ENCODE measurements around the gene LGALS9. TPM values are rescaled to one million over a fixed set of nuclear protein-coding genes. Genes with fewer than 3 reads are reported as not detected.
"Not testable (repeated sequence)": the region's sequence is repeated elsewhere in the genome, so short reads cannot be mapped to it uniquely, and the experiment has no call there.

Gene LGALS9
- total and polyA plus RNA-seq, 9 donors, result 9.0 to 62.8 (median 23.3) TPM

- Histone ChIP-seq H3K4me3 (no peak overlapping the region), H3K36me3 (no peaks in the 10 kb centered on the region), H3K27ac (no peak overlapping the region), H3K4me1 (ENCODE audit: insufficient read depth) (no peaks in the 10 kb centered on the region), H3K27me3 (no peaks in the 10 kb centered on the region), H3K9me3 (no peaks in the 10 kb centered on the region)
- TF ChIP-seq EP300 (IDR thresholded peaks at IDR 0.05) (no peak), POLR2A (IDR thresholded peaks at IDR 0.05) (no peak)
- TF ChIP-seq, protein P1, sequence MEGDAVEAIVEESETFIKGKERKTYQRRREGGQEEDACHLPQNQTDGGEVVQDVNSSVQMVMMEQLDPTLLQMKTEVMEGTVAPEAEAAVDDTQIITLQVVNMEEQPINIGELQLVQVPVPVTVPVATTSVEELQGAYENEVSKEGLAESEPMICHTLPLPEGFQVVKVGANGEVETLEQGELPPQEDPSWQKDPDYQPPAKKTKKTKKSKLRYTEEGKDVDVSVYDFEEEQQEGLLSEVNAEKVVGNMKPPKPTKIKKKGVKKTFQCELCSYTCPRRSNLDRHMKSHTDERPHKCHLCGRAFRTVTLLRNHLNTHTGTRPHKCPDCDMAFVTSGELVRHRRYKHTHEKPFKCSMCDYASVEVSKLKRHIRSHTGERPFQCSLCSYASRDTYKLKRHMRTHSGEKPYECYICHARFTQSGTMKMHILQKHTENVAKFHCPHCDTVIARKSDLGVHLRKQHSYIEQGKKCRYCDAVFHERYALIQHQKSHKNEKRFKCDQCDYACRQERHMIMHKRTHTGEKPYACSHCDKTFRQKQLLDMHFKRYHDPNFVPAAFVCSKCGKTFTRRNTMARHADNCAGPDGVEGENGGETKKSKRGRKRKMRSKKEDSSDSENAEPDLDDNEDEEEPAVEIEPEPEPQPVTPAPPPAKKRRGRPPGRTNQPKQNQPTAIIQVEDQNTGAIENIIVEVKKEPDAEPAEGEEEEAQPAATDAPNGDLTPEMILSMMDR (IDR thresholded peaks at IDR 0.05), result no peak
- 93 to 96% (median 93%) methylated on average over 13 of the region's 13 CpGs for WGBS, 3 donors
- intact Hi-C loops (cut with DNase I), result no loop called here
- DNase-seq, result no peak
Measured at GRCh38 chr17:27646232-27646631, 15.2 kb downstream of the LGALS9 start.

DNA sequence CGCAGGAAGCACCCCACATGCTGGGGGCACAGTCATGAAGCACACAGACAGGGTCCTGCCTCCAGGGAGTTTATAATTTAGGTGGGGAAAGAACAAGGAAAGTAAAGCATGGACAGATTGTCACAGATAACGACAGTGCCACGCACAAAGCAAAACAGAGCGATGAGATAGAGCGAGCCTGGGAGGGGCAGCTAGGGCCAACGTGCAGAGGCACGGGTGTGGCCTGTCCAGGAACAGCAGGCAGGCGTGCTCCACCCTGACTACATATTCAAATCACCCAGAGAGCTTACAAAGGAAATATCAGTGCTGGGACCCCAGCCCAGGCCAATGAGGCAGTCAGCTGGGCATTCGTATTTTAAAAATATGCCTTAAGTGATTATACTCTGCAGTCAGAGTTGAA is 16.8 kb downstream of the LGALS9 start:
- Histone ChIP-seq H3K27ac (no peak overlapping the region), H3K9me3 (no peaks in the 10 kb centered on the region), H3K4me3 (no peak overlapping the region), H3K27me3 (no peaks in the 10 kb centered on the region), H3K4me1 (ENCODE audit: insufficient read depth) (no peaks in the 10 kb centered on the region), H3K36me3 (no peaks in the 10 kb centered on the region)
- DNase-seq, result no peak
- intact Hi-C loops (cut with DNase I), result no loop called here
- 82 to 86% (median 83%) methylated on average over 9 of the region's 9 CpGs for WGBS, 3 donors
- TF ChIP-seq EP300 (IDR thresholded peaks at IDR 0.05) (no peak), POLR2A (IDR thresholded peaks at IDR 0.05) (no peak)
- TF ChIP-seq, protein P1 (IDR thresholded peaks at IDR 0.05), result no peak

- H3K27me3 ChIP-seq; H3K4me1 ChIP-seq (ENCODE audit: insufficient read depth); H3K9me3 ChIP-seq; intact Hi-C loops (cut with DNase I); H3K36me3 ChIP-seq; DNase-seq; H3K4me3 ChIP-seq; H3K27ac ChIP-seq: not testable (repeated sequence)
- 64 to 65% (median 64%) methylated on average over 5 of the region's 5 CpGs for WGBS, 3 donors
Measured at GRCh38 chr17:27649111-27649571, 18.2 kb downstream of the LGALS9 start.

- Histone ChIP-seq H3K4me3 (no peak overlapping the region), H3K9me3 (no peaks in the 10 kb centered on the region), H3K36me3 (no peaks in the 10 kb centered on the region), H3K27me3 (no peaks in the 10 kb centered on the region), H3K4me1 (ENCODE audit: insufficient read depth) (no peaks in the 10 kb centered on the region), H3K27ac (no peak overlapping the region)
- no peak for TF ChIP-seq POLR2A (IDR thresholded peaks at IDR 0.05)
- TF ChIP-seq EP300 (IDR thresholded peaks at IDR 0.05), result no peak
- TF ChIP-seq, protein P1 (IDR thresholded peaks at IDR 0.05), result no peak
- WGBS, 3 donors, result 79 to 89% (median 79%) methylated on average over 16 of the region's 16 CpGs
- no peak for DNase-seq
- intact Hi-C loops (cut with DNase I), result loop anchor here (2.0 to 10.0 kb wide), 4 partner anchors 43 to 105 kb away; no protein-coding TSS in a partner anchor
Measured at GRCh38 chr17:27649929-27650328, 18.9 kb downstream of the LGALS9 start.

DNA sequence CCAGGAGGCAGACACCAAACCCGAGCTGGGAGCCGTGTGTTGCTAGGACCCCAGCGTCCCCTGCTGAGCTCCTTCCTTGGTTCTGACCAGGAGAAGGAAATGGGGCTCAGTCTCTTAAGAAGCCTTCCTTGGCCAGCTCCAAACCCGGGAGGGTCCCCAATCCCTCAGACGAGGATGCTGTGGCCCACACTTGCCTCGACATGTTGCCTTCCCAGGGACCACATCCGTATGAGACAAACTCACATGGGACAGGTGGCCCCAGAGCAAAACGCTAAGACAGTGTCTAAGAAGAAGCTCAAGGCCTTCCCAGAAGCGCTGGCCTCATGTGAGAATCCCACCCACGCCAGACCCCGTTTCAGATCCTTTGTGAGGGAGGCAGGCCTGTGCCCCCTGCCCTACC is 19.8 kb downstream of the LGALS9 start:
- intact Hi-C loops (cut with DNase I), result loop anchor here (2.0 to 10.0 kb wide), 4 partner anchors 44 to 104 kb away; no protein-coding TSS in a partner anchor
- DNase-seq, result no peak
- WGBS, 3 donors, result 72 to 83% (median 75%) methylated on average over 11 of the region's 11 CpGs

More for the DNA sequence above, 19.8 kb downstream of the LGALS9 start:
- Histone ChIP-seq H3K27ac (no peak overlapping the region), H3K9me3 (no peaks in the 10 kb centered on the region), H3K27me3 (no peaks in the 10 kb centered on the region), H3K4me1 (ENCODE audit: insufficient read depth) (no peaks in the 10 kb centered on the region), H3K4me3 (no peak overlapping the region), H3K36me3 (no peaks in the 10 kb centered on the region)
- TF ChIP-seq EP300 (IDR thresholded peaks at IDR 0.05), result no peak
- TF ChIP-seq, protein P1 (IDR thresholded peaks at IDR 0.05), result no peak
- TF ChIP-seq POLR2A (IDR thresholded peaks at IDR 0.05), result no peak
